ENCODE data around the gene FDCSP.
"Not testable (repeated sequence)": the region's sequence is repeated elsewhere in the genome, so short reads cannot be mapped to it uniquely, and the experiment has no call there.

FDCSP gene

GRCh38 chr4:70239131-70239883 lies 13.4 kb downstream of the FDCSP start:
- no peak overlapping the region for H3K4me3 ChIP-seq (ENCODE audit: low read depth, low read length)

GRCh38 chr4:70239884-70240591 lies 14.1 kb downstream of the FDCSP start:
- no peak overlapping the region for H3K4me3 ChIP-seq (ENCODE audit: low read depth, low read length)

GRCh38 chr4:70242297-70242696 lies 16.4 kb downstream of the FDCSP start, which contains the start of gene CSN3:
CSN3 (plus strand) TSS chr4:70242597; CDS start chr4:70244820, 2,223 bp downstream.
- H3K4me3 ChIP-seq (ENCODE audit: low read depth, low read length), result not testable (repeated sequence)

- H3K4me3 ChIP-seq (ENCODE audit: low read depth, low read length), result no peak overlapping the region
Observed at GRCh38 chr4:70243091-70243490, 17.2 kb downstream of the FDCSP start.

- H3K4me3 ChIP-seq (ENCODE audit: low read depth, low read length), result no peak overlapping the region
Observed at GRCh38 chr4:70251250-70251944, 25.5 kb downstream of the FDCSP start.

- H3K4me3 ChIP-seq (ENCODE audit: low read depth, low read length), result no peak overlapping the region
Observed at GRCh38 chr4:70251945-70252277, 26.0 kb downstream of the FDCSP start.

GRCh38 chr4:70269674-70270073 lies 43.8 kb downstream of the FDCSP start:
- no peak overlapping the region for H3K4me3 ChIP-seq (ENCODE audit: low read depth, low read length)

- H3K4me3 ChIP-seq (ENCODE audit: low read depth, low read length), result no peak overlapping the region
Observed at GRCh38 chr4:70277121-70277520, 51.2 kb downstream of the FDCSP start.

- H3K4me3 ChIP-seq (ENCODE audit: low read depth, low read length), result no peak overlapping the region
Observed at GRCh38 chr4:70280567-70280966, 54.6 kb downstream of the FDCSP start.
